8988T (cell line): ENCODE measurements around the gene NRM.
"Not testable (repeated sequence)": the region's sequence is repeated elsewhere in the genome, so short reads cannot be mapped to it uniquely, and the experiment has no call there.

Experiments used
- DNase-seq: peaks from one replicate; pipeline ENCODE4 v3.0.0; 2011

Gene NRM, protein sequence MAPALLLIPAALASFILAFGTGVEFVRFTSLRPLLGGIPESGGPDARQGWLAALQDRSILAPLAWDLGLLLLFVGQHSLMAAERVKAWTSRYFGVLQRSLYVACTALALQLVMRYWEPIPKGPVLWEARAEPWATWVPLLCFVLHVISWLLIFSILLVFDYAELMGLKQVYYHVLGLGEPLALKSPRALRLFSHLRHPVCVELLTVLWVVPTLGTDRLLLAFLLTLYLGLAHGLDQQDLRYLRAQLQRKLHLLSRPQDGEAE

DNA sequence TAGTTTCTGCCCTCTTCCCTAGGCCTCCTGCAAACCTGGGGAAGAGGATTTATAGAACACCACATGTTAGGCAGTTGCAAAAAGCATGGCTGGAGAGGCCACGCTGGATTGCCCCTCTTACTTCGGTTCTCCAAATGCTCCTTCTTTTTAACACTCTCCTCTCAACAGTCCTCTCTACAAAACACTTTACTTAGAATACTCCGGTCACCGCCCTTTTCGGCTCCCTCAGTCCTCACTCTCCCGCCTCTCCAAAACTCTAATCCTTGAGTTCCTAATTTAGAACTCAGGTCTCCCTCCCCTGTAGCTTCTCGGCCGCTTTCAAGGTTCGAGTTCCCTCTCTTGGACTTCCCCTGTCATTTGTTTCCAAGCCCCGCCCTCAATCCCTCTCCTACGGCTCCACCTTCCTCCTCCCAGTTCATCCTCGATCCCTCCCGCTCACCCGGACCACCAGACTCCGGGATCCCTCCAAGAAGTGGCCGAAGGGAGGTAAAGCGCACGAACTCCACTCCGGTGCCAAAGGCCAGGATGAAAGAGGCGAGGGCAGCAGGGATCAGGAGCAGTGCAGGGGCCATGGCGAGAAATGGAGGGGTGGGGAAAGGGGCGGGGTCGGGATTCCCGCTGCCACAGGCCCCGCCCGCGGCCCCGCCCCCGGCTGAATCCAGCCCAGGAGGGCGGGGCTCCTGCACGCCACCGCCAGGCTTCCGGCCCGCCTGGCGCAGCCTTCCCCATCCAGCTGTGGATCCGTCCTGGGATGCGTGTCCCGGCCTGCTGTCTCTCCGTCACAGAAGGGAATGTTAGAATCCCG, at the start of gene NRM:
Gene NRM, minus strand, starts transcription at position 582 of the 805 bp plus-strand sequence. Its CDS starts 10 bp downstream, at position 572.
- DNase-seq: peak; percentile 60

DNA sequence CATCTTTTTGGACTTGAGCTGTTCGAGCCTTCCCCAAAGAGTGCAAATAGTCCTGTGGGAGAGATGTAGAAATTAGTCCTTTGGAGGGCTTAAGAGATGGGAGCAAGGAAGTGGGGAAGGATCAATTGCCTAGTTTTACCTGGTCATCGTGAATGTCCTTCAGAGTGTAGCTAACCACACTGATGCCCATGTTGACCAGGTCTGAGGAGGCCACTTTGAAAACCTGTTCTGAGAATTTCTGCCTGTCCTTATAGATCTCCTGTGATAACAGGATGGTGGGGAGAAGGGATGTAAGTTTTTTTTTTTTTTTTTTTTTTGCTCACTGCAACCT, 49.7 kb upstream of the NRM start:
- no peak for DNase-seq

DNA sequence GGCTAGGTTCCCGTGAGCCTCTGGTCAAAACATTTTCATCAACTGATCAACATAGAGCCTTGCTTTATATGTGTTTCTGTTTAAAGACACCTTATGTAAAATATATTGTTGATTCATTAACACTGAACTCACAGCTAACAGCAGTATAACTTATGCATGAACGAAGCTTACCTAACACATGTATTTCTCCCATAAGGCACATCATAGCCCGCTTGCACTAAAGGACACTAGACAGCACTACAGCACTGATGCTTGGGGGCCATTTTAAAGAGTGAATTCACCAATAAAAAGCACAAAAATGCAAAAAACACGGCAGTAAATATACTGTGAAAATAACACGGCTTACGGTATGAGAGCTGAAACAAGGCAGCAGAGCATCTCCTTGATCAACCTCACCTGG, 47.7 kb upstream of the NRM start:
- DNase-seq: no peak

DNA sequence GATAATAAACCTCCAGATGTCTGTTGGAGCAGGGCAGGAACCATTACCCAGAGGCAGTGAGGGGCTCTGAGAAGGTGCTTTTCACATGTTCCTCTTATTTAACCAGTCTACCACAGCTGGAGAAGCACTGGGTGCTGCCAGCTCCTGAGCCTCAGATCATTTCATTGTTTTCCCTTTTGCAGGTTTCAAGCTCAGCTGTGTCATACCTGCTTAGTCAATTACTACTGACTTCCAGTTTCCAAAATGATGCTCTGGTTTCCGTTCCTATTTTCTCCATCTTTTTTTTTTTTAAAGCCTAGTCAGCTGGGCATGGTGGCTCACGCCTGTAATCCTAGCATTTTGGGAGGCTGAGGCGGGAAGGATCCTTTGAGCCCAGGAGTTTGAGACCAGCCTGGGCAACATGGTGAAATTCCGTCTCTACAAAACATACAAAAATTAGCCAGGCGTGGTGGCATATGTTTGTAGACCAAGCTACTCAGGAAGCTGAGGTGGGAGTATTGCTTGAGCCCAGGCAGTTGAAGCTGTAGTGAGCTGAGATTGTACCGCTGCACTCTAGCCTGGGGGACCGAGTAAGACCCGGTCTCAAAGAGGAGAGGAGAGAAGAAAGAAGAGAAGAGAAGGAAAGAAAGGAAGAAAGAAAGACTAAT, 45.0 kb upstream of the NRM start:
- no peak for DNase-seq

DNA sequence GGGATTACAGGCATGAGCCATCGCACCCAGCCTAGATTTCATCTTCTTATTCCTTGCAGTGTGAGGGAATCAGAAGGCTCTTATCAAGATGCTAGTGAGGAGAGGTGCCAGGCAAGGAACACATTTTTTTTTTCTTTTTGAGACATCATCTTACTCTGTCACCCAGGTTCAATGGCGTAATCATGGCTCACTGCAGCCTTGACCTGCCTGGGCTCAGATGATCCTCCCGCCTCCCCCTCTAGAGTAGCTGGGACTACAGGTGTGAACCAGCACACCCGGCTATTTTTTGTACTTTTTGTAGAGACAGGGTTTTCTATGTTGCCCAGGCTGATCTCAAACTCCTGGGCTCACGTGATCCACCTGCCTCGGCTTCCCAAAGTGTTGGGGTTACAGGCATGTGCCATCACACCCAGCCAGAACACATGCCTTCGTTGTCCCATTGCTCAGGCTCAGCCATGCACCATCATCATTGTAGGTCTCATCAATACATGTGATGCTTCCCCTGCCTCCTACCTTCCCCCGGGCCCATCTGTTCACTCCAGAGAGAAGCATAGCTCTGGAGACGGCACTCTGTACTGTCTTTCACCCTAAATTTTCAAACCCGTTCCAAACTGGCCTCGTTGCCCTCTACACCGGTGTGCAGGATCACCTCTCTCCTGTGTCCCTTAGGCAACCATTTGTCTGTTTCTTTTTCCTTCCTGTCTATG, 41.6 kb upstream of the NRM start:
- no peak for DNase-seq

DNA sequence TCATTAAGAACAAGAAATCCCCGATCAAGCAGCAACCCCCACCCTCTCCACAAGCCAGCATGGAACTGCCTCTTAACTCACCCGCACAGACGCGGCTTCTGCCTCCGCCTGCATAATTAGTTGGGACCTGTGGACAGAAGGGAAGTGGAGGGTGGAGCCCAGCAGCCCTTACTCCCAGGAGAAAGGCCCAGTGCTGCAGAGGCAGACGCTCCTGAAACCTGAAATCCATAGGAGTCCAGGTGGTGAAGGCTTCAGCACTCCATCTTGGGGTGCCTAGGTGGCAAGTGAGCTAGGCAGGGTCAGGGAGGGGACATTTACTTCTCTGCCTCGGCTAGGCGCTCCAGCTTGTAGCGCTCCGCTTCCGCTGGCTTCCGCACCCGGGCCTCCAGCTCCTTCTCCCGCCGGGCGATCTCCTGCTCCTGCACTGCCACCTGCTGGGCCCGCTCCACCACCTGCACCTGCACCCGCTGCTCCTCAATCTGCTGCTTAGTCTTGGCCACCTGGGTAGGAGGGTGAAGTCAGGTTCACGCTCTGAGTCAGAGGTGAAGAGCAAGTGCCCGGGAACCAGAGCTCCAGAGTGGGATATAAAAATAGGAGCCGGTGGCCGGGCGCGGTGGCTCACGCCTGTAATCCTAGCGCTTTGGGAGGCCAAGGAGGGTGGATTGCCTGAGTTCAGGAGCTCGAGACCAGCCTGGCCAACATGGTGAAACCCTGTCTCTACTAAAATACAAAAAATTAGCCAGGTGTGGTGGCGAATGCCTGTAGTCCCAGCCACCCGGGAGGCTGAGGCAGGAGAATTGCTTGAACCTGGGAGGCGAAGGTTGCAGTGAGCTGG, 40.0 kb upstream of the NRM start:
- peak; percentile 80 for DNase-seq

DNA sequence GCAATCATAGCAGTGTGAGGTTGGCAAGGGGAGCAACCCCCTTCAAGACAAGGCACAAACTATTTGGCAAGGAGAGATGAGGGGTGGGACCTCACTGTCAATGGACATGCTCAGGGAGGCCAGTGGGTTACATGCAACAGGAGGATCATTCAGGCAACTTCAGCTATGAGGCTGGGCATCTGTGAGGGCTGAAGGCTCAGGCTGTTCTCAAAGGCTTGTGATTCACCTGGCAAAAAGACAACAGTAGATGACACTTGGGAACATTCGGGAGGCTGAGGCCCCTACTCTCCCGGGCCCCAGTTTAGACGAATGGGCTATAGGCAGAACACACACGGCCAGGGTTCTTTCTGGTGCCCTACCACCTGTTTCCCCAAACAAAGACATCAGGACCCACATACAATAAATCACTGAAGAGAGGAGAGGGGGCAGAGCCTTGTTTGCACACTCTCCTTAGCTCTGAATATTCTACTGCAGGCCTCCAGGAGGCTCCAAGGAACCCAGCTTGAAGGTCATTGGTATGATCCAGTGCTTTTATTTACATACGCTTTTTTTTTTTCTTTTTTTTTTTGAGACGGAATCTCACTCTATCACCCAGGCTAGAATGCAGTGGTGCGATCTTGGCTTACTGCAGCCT, 37.3 kb upstream of the NRM start:
- DNase-seq: no peak

DNA sequence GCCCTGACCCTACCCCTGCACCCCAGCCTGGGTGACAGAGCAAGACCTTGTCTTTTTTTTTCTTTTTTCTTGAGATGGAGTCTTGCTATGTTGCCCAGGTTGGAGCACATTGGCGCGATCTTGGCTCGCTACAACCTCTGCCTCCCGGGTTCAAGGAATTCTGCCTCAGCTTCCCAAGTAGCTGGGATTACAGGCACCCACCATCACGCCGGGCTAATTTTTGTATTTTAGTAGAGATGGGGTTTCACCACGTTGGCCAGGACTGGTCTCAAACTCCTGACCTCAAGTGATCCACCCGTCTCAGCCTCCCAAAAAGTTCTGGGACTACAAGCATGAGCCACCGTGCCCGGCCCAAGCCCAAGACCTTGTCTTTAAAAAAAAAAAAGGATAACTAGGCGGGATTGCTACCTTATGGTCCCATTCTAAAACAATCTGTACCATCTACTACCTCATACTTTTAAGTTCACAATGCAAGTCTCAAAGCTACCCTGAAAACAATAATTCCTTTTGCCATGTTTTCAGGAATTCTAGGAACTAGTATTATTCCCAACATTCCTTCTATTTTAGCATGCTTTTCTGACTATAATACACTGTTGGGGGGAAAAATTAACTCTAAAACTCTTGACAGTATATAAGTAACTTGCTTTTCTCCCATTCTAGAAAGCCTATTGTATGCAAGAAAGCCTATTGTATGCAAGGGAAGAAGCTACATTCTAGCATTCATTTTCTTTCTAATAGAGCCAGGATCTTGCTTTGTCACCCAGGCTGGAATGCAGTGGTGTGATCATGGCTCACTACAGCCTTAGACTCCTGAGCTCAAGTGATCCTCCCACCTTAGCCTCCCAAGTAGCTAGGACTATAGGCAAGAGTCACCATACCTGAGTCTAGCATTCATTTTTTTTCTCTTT, 36.0 kb upstream of the NRM start:
- no peak for DNase-seq

DNA sequence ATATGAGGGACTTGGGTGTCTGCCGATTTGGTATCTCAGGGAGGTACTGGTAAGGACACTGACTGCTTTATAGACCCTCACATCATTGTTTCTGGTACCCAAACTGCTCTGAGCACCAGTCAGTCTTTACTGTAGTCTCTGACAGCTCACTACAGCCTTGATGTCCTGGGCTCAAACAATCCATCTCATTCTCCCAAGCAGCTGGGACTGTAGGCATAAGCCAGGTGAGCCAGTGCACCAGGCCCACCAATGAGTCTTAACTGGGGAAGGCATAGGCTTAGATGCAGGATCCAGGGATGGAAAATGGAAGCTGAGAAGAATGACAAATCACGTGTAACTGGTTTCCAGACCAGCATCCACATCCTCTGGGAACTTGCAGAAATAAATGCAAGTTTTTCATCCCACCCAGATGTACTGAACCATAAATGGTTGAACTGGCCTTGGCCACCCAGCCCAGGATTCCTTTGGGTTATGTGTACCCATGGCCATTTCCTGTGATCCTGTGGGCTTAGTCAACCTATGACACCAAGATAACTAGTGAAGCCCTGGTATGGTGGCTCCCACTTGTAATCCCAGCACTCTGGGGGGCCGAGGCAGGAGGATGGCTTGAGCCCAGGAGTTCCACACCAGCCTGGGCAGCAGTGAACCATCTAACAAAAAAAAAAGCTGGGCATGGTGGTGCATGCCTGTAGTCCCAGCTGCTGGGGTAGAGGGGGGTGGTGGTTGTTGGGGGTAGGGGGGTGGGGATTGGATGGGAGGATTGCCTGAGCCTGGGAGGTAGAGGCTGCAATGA, 35.1 kb upstream of the NRM start:
- no peak for DNase-seq

DNA sequence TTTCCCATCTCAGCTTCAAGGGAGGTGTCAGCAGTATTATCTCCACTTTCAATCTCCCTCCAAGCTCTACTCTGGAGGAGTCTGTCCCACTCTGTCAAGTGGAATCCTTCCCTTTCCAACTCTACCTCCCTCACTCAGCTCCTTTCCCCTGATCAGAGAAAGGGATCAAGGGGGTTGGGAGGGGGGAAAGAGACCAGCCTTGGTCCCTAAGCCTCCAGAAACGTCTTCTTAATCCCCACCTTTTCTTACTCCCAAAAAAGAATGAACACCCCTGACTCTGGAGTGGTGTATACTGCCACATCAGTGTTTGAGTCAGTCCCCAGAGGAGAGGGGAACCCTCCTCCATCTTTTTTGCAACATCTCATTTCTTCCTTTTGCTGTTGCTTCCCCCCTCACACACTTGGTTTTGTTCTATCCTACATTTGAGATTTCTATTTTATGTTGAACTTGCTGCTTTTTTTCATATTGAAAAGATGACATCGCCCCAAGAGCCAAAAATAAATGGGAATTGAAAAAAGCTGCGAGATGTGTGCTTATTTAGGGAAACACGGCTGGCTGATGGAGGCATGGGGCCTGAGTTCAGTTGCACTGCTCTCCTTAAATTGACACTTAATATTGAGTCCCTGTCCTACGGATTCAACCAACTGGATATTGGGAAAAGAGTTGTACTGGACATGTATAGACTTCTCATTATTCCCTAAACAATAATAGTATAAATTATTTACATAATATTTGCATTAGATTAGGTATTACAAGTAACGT, 34.3 kb upstream of the NRM start:
- no peak for DNase-seq

DNA sequence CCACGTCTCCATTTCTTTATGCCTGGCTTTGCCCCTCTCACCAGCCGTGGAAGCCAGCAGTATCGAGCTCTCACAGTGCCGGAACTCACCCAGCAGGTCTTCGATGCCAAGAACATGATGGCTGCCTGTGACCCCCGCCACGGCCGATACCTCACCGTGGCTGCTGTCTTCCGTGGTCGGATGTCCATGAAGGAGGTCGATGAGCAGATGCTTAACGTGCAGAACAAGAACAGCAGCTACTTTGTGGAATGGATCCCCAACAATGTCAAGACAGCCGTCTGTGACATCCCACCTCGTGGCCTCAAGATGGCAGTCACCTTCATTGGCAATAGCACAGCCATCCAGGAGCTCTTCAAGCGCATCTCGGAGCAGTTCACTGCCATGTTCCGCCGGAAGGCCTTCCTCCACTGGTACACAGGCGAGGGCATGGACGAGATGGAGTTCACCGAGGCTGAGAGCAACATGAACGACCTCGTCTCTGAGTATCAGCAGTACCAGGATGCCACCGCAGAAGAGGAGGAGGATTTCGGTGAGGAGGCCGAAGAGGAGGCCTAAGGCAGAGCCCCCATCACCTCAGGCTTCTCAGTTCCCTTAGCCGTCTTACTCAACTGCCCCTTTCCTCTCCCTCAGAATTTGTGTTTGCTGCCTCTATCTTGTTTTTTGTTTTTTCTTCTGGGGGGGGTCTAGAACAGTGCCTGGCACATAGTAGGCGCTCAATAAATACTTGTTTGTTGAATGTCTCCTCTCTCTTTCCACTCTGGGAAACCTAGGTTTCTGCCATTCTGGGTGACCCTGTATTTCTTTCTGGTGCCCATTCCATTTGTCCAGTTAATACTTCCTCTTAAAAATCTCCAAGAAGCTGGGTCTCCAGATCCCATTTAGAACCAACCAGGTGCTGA, 33.3 kb upstream of the NRM start:
- not testable (repeated sequence) for DNase-seq

DNA sequence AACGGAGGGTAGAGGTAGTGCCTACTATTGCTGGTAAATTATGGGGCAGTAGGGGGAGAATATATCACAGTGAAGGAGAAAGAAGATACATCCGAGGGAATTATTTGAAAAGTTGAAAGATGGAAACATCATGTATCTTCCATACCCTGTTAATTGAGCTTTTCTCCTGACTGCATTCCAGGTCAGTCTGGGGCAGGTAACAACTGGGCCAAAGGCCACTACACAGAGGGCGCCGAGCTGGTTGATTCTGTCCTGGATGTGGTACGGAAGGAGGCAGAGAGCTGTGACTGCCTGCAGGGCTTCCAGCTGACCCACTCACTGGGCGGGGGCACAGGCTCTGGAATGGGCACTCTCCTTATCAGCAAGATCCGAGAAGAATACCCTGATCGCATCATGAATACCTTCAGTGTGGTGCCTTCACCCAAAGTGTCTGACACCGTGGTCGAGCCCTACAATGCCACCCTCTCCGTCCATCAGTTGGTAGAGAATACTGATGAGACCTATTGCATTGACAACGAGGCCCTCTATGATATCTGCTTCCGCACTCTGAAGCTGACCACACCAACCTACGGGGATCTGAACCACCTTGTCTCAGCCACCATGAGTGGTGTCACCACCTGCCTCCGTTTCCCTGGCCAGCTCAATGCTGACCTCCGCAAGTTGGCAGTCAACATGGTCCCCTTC, 32.5 kb upstream of the NRM start:
- not testable (repeated sequence) for DNase-seq

DNA sequence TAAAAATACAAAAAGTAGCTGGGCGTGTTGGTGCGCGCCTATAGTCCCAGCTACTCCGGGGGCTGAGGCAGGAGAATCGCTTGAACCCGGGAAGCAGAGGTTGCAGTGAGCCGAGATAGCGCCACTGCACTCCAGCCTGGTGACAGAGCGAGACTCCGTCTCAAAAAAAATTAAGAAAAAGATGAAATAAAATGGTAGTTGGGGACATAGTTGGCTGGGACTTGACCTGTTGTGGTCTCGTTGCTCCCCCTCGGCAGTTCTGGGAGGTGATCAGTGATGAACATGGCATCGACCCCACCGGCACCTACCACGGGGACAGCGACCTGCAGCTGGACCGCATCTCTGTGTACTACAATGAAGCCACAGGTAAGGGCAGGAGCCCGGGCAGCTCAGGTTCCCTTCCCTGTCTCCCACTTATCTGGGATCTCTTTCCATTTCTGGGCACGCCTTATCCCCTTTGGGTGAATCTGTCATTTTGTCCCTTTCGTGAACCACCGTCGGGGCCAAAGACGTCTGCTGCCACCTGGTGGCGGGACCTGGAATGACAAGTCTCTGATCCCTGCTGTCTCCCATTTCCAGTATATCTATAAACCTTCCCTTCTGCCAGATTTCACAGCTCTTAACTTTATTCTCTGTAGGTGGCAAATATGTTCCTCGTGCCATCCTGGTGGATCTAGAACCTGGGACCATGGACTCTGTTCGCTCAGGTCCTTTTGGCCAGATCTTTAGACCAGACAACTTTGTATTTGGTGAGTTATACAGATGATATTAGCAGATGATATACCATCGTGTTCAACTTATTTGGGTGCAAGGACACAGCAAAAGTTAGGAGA, 31.7 kb upstream of the NRM start:
- no peak for DNase-seq

DNA sequence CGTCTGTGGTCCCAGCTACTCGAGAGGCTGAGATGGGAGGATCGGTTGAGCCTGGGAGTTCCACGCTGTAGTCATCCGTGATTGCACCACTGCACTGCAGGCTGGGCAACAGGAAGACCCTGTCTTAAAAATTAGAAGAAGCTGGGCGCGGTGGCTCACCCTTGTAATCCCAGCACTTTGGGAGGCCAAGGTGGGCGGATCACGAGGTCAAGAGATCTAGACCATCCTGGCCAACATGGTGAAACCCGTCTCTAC, 31.2 kb upstream of the NRM start:
- DNase-seq: not testable (repeated sequence)

DNA sequence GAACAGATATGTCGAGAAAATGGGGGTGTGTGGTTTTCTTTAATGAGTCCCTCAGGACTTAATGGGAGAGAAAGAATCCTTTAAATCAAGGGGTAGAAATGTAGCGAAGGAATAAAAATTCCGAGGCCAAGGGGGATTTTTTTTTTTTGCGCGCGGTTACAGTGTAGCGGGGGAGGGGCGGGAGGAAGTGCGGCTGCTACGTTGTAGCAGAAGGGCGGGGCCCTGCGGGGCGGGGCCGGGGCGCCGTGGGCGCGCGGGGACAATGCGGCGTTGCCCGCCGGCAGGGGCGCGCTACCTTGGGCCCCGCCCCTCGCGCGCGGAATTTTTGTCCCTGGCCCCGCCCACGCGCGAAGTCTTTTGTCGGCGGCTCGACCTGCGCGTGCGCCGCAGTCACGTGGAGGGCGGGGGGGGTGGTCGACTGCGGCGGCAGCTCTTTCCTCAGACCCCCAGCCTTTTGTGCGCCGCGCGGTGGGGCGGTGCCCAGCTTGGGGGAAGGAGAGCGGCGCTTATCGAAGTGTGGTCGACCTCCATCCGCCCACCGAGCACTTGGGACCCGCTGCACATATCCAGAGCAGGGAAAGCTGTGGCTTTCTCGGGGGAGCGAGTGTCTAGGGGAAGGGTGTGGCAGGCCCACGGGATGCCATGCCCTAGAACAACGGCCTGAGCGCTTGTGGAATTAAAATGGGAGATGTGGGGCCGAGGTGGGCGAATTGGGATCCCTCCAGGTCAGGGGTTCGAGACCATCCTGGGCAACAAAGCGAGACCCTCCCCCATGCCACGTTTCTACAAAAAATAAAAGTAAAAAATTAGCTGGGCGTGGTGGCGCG, 30.6 kb upstream of the NRM start:
- peak; percentile 71 for DNase-seq

DNA sequence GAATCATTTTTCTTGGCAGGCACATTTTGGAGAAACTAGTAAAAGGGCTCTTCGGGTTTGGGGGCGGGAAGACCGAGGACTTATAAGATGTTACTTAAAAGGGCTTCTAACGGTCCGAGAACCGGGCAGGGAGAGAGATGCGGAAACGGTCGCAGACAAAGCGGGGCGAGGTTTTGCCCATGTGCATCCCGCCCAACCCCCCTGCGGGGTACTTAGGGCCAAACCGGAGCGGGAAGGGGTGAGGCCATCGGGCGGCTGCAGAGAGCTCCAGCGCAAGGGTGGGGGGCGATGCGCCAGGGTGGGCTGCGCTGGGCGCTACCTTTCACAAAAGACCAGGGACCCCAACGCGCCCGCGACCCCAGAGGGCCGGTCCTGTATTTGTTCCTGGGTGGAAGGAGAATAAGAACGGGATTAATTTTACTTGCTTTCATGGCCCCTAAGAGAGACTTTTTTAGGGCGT, 30.0 kb upstream of the NRM start:
- no peak for DNase-seq
